Heart left ventricle (tissue), 13 donors: ENCODE data around the gene BCL2A1.

ENCODE experiments used
- CTCF ChIP-seq, 12 donors: fragments of 200-600 bp; sonication (generic) in 4 of 12; IDR thresholded peaks; one replicate each; pipeline versions ENCODE4 v1.5.0 to v1.8.0; 2018 to 2022; ENCODE audit warnings: antibody characterized with exemption in 12 of 12, mild to moderate bottlenecking in 5 of 12
- POLR2A ChIP-seq, 2 donors: fragments of 450-650 bp; IDR thresholded peaks; one replicate each; pipeline ENCODE4 v1.6.1; 2017; ENCODE audit warnings: antibody characterized with exemption in 2 of 2, mild to moderate bottlenecking in 2 of 2, moderate library complexity in 2 of 2
- donor health status: ischemic (EF 13 %, LVEDD 7.1; RV severe dilation, severe dysfunction).
- donor health status: DM: no; HTN: yes; CAD: no.
- donor health status: DM: no; HTN: no; CAD: no.
- donor health status: ischemic (EF 25% LVEDD 6.9; RV normal size, moderate dysfunction).
- donor health status: ischemic (EF 25% LVEDD 5.7; RV mildly dilated, moderate dysfunction).
- donor health status: ischemic (EF 35%, LVEDD 5.7; RV mildly dilated, moderate dysfunction).
- donor health status: nonischemic (EF 11% LVEDD 7.7; RV severe dilation, severe dysfunction).
- donor health status: DM: yes; HTN: yes; CAD: no.
- donor health status: PGD.
- donor health status: ischemic (EF 29% LVEDD 5.4; RV normal size, mild dysfunction).
- donor health status: nonischemic (EF 23%, LVEDD 6.1; RV moderate dilation, normal function).

- TF ChIP-seq CTCF (IDR thresholded peaks at IDR 0.05) (no peak), POLR2A (IDR thresholded peaks at IDR 0.05) (no peak)
These were observed 8.8 kb downstream of the BCL2A1 start for GRCh38 chr15:79962178-79962577.
